Measurements from ENCODE around the gene ITGA1. TPM values are rescaled to one million over a fixed set of nuclear protein-coding genes. Genes with fewer than 3 reads are reported as not detected.

The ITGA1 gene
- total RNA-seq, 1 donor from 2014 or later, result 9.1 TPM

DNA sequence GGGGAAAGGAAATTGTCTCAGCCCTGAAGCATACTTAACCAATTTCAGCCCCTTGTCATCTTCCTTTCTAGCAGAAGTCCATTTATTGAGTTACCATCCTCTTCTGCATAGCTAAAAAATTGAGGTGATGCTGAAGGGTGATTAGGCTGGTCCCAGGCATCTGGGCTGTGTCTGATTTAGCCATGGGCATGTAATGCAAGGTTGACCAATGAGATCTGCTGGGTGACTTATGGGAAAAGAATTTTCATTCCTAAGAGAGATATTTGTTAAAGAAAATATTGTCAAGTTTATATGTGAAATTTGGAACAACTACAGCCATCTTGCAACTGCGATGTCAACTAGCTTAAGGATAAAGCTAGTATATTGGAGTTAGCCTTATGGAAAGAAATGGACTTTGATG is 206.6 kb downstream of the ITGA1 start:
- no peaks in the 10 kb centered on the region for H3K9me3 Mint-ChIP-seq
- H3K36me3 Mint-ChIP-seq, result no peaks in the 10 kb centered on the region
- H3K4me1 Mint-ChIP-seq, result peaks cover 22% of the 10 kb centered on the region
- TF ChIP-seq, protein P1, sequence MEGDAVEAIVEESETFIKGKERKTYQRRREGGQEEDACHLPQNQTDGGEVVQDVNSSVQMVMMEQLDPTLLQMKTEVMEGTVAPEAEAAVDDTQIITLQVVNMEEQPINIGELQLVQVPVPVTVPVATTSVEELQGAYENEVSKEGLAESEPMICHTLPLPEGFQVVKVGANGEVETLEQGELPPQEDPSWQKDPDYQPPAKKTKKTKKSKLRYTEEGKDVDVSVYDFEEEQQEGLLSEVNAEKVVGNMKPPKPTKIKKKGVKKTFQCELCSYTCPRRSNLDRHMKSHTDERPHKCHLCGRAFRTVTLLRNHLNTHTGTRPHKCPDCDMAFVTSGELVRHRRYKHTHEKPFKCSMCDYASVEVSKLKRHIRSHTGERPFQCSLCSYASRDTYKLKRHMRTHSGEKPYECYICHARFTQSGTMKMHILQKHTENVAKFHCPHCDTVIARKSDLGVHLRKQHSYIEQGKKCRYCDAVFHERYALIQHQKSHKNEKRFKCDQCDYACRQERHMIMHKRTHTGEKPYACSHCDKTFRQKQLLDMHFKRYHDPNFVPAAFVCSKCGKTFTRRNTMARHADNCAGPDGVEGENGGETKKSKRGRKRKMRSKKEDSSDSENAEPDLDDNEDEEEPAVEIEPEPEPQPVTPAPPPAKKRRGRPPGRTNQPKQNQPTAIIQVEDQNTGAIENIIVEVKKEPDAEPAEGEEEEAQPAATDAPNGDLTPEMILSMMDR (IDR thresholded peaks at IDR 0.05; ENCODE audit: unreplicated experiment), result no peak
- no peak overlapping the region for H3K27ac Mint-ChIP-seq
- DNase-seq (ENCODE audit: low spot score in 2 of 2, unreplicated experiment in 2 of 2), result no peak
- H3K27me3 Mint-ChIP-seq (ENCODE audit: low read depth), result peaks cover 11% of the 10 kb centered on the region
- H3K4me3 Mint-ChIP-seq, result no peak overlapping the region

GRCh38 chr5:52995095-52995494 is 207.4 kb downstream of the ITGA1 start:
- Mint-ChIP-seq H3K9me3 (no peaks in the 10 kb centered on the region), H3K4me3 (no peak overlapping the region), H3K27ac (no peak overlapping the region), H3K36me3 (no peaks in the 10 kb centered on the region), H3K4me1 (peaks cover 20% of the 10 kb centered on the region), H3K27me3 (ENCODE audit: low read depth) (peaks cover 8% of the 10 kb centered on the region)
- TF ChIP-seq, protein P1 (IDR thresholded peaks at IDR 0.05; ENCODE audit: unreplicated experiment), result no peak
- DNase-seq (ENCODE audit: low spot score in 2 of 2, unreplicated experiment in 2 of 2), result no peak

- no peaks in the 10 kb centered on the region for H3K36me3 Mint-ChIP-seq
Measured at GRCh38 chr5:52995914-52996313, 208.2 kb downstream of the ITGA1 start.

GRCh38 chr5:52996979-52997378 is 209.3 kb downstream of the ITGA1 start:
- no peak for DNase-seq (ENCODE audit: low spot score in 2 of 2, unreplicated experiment in 2 of 2)
- no peaks in the 10 kb centered on the region for H3K9me3 Mint-ChIP-seq

More at GRCh38 chr5:52995914-52996313, 208.2 kb downstream of the ITGA1 start:
- TF ChIP-seq, protein P1 (IDR thresholded peaks at IDR 0.05; ENCODE audit: unreplicated experiment), result no peak
- Mint-ChIP-seq H3K27ac (no peak overlapping the region), H3K4me1 (peaks cover 13% of the 10 kb centered on the region), H3K27me3 (ENCODE audit: low read depth) (peaks cover 6% of the 10 kb centered on the region), H3K9me3 (no peaks in the 10 kb centered on the region), H3K4me3 (no peak overlapping the region)
- DNase-seq (ENCODE audit: low spot score in 2 of 2, unreplicated experiment in 2 of 2), result no peak

DNA sequence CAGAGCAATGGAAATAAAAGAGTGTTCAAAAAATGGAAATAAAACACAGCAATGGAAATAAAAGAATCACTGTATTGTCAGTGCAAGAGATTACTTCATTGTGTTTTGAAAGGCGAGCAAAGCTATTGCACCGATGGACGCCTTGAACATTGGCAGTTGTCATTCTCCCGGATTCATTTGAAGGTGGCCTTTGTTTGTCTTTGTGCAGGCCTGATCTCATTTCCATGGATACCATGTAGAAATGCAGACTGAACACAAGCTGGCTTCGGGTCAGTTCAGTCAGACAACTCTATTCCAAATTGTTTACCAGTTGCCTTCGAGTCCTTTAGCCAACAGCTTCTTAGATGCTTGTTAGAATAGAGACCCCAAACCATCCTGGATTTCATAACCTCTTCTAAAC is 209.7 kb downstream of the ITGA1 start:
- H3K27ac Mint-ChIP-seq, result no peak overlapping the region
- peaks cover 13% of the 10 kb centered on the region for H3K4me1 Mint-ChIP-seq
- TF ChIP-seq, protein P1 (IDR thresholded peaks at IDR 0.05; ENCODE audit: unreplicated experiment), result no peak
- H3K27me3 Mint-ChIP-seq (ENCODE audit: low read depth), result peaks cover 2% of the 10 kb centered on the region
- no peaks in the 10 kb centered on the region for H3K36me3 Mint-ChIP-seq
- no peak for DNase-seq (ENCODE audit: low spot score in 2 of 2, unreplicated experiment in 2 of 2)
- H3K4me3 Mint-ChIP-seq, result no peak overlapping the region
- no peaks in the 10 kb centered on the region for H3K9me3 Mint-ChIP-seq

More at GRCh38 chr5:52996979-52997378, 209.3 kb downstream of the ITGA1 start:
- peaks cover 6% of the 10 kb centered on the region for H3K27me3 Mint-ChIP-seq (ENCODE audit: low read depth)
- TF ChIP-seq, protein P1 (IDR thresholded peaks at IDR 0.05; ENCODE audit: unreplicated experiment), result no peak
- H3K4me1 Mint-ChIP-seq, result peaks cover 13% of the 10 kb centered on the region
- H3K27ac Mint-ChIP-seq, result no peak overlapping the region
- H3K36me3 Mint-ChIP-seq, result no peaks in the 10 kb centered on the region
- H3K4me3 Mint-ChIP-seq, result no peak overlapping the region
